Inferior parietal cortex (tissue), 1 donor: ENCODE results near the gene GPHN.
"Not testable (repeated sequence)": the region's sequence is repeated elsewhere in the genome, so short reads cannot be mapped to it uniquely, and the experiment has no call there.

ENCODE experiments used
- DNase-seq: peaks from one replicate; pipeline ENCODE4 v3.0.0-alpha.2; 2016; ENCODE audit errors: extremely low spot score

GPHN gene

GRCh38 chr14:66782853-66783252 is 274.9 kb downstream of the GPHN start:
- DNase-seq = no peak

DNA sequence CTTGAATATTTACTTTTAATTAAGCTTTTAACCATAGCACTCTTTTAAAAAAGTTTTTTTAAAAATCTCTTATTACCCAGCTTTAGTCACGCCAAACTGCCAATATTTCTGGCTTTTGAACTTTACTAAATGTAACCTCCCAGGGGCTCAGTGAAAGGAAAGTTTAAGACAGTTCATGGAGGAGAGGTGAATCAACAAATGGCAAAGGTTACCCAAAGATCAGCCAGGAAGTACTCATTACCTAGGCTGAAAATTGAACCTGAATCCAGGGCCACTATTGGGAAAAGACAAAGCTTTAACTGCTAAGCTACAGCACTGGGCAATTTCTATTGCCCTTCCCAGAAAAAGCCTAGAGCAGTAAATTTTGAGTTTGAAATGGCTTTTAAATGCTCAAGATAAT is 282.2 kb downstream of the GPHN start:
- no peak for DNase-seq

DNA sequence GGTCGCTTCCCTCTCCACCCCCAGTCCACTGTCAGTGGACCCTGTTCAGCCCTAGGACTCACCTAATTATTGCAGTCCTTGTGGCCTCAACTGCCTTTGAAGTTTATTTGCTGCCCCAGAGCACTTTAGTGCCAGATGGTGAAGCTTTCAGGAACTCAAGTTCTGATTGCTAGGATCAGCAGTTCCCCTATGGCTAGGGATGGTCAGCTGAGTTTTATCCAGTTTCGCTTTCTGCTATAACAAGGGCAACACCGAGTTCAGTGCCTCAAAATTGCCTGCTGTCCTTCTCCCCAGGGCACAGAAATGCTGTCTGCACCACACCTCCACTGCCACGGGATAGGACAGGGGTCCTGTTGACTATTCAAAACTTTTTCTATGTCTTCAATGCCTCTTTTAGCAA is 295.0 kb downstream of the GPHN start:
- no peak for DNase-seq

- no peak for DNase-seq
Measured at GRCh38 chr14:66804141-66804540, 296.2 kb downstream of the GPHN start.

GRCh38 chr14:66813636-66814035 is 305.7 kb downstream of the GPHN start:
- no peak for DNase-seq

- DNase-seq = no peak
Measured at GRCh38 chr14:66815687-66816086, 307.7 kb downstream of the GPHN start.

DNA sequence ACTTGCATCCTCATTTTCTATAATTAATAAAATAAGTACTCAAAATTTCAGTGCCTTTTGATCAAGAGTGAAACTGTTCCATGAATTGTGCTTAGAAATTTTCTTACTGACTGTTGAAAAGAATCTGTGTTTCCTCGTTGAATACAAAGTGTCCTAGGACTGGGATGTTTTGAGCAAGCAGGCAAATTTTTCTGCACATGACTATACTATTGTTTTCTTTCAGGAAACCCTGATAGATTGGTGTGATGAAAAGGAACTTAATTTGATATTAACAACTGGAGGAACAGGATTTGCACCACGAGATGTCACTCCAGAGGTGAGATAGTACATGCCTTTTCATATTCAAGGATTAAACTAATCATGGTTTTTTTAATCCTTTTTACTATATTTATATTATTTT is 316.3 kb downstream of the GPHN start:
- DNase-seq = peak; percentile 37

GRCh38 chr14:66827182-66827581 is 319.2 kb downstream of the GPHN start:
- DNase-seq = no peak

DNA sequence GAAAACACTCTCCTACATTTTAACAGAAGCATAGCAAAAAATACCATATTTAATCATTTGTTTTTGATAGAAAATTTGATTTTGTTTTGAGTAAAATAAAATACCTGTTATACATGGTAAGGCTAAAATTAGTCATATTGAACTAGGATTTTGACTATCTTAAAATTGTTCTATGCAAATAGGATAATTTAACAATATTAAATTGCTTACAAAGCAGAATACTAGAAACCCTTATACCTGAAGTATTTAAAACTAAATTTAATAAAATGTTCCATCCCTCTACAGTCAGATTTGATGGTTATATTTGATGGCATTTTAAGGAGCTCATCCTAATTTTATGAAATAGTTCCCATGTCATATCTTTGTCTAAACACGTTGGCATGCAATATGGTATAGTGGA is 323.2 kb downstream of the GPHN start:
- no peak for DNase-seq

GRCh38 chr14:66833816-66834215 is 325.9 kb downstream of the GPHN start:
- no peak for DNase-seq

DNA sequence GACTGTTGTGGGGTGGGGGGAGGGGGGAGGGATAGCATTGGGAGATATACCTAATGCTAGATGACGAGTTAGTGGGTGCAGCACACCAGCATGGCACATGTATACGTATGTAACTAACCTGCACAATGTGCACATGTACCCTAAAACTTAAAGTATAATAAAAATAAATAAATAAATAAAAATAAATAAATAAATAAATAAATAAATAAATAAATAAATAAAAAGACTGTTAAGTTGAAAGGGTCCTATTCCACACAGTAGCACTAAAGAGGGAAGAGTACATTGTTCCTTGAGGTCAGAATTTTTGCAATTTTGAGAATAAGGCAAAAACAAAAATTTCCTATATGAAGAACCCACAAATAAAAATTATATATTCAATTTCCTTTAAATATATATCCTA is 329.5 kb downstream of the GPHN start:
- not testable (repeated sequence) for DNase-seq

DNA sequence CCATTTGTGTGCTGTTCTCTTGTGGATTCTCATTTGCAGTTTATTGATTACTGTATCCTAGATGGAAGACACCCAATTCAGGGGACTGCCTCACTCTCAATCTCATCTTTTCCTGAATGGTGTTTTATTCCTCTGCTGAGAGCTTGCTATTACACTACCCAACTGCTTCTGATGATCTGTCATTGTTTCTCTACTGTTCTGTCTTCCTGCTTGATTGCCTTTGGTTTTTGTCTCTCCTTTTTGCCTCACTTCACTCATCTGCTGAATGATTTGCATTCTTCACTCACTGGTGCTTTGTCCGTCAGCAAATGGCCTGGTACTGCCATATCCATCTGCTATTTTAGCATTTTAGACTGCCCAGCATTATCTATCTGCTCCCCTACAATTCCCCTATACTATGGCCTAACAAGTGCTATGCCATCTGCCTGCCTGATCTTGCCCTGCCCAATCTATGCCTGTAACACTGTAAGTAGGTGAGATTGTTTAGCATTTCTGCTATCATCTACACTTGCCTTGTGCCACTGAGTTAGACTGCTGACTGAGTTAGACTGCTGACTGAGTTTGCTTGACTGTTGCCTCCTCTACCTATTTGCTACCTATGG is 335.1 kb downstream of the GPHN start:
- no peak for DNase-seq

- no peak for DNase-seq
Measured at GRCh38 chr14:66850258-66850888, 342.4 kb downstream of the GPHN start.

DNA sequence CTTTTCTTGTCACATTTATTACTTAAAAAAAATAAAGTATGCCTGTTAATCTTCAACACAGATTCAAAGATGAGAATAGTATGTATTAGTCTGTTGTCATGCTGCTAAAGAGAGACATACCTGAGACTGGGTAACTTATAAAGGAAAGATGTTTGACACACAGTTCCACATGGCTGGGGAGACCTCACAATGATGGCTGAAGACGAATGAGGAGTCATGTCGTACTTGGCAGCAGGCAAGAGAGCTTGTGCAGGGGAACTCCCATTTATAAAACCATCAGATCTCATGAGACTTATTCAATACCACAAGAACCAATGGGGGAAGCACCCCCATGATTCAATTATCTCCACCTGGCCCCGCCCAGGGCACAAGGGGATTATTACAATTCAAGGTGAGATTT is 345.4 kb downstream of the GPHN start:
- DNase-seq = no peak

DNA sequence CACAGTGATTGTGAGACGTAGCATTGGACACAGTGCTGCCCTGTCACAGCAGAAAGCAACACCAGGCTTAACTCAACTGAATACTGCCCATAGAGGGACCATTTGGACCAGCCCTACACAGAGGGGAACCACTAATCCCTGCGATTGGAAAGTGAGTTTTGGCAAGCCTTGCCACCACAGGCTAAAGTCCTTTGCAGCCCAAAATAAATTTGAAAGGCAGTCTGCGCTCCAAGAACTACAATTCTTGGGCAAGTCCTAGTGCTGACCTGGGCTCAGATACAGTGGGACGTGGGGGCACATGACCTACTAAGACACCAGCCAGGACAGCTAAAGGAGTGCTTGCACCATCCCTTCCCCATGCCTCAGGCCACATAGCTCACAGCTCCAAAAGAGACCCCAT is 349.9 kb downstream of the GPHN start:
- DNase-seq = no peak

DNA sequence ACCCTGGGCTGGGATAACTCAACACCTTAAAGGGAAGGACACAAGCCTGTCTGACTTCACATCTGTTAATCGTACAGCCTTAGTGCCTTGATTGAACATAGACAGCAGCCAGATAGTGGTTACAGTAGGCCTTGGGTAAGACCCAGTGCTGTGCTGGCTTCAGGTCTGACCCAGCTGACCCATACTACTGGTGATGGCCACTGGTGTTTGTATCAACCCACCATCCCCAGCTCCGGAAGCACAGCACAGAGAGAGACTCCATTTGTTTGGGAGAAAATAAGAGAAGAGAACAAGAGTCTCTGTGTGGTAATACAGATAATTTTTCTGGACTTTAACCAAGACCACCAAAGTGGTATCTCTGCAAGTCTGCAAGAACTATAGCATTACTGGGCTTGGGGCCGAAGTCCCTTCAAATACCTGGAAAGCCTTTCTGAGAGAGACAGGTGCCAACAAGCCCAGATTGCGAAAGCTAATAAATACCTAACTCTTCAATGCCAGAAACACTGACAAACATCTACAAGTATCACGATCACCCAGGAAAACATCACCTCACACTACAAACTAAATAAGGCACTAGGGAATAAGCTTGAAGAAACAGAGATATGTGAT is 351.2 kb downstream of the GPHN start:
- no peak for DNase-seq

- DNase-seq = no peak
Measured at GRCh38 chr14:66881596-66881995, 373.6 kb downstream of the GPHN start.

- DNase-seq = no peak
Measured at GRCh38 chr14:66884149-66884548, 376.2 kb downstream of the GPHN start.

DNA sequence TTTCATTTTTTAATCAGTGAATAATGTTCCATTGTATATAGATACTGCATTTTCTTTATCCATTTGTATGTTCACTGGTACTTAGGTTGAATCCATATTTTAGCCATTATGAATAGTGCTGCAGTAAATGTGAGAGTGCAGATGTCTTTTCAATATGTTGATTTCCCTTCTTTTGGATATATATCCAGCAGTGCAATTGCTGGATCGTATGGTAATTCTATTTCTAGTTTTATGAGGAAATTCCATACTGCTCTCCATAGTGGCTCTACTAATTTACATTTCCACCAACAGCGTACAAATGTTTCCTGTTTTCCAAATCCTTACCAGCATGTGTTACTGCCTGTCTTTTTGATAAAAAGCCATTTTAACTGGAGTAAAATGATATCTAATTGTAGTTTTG is 392.8 kb downstream of the GPHN start:
- no peak for DNase-seq

- no peak for DNase-seq
Measured at GRCh38 chr14:66910311-66910840, 402.4 kb downstream of the GPHN start.

DNA sequence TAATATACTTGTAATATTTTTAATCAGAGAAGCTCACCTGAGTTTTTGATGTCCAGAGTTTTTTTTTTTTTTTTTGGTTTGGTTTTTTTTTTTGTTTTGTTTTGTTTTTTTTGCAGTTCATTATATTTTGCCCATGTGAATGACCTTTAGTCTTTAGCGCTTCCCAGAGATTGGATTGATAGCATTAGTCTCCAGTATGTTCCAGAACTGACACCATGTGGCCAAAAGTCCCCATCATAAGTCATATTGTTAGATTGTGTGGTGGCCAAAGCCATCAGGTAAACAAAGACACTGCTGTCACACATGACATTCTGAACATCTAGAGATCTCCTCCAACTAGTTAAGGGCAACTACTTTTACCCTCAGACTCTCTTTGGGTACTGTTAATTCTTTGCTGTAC is 408.5 kb downstream of the GPHN start:
- no peak for DNase-seq

- no peak for DNase-seq
Measured at GRCh38 chr14:66918527-66918926, 410.6 kb downstream of the GPHN start.

GRCh38 chr14:66920196-66920595 is 412.2 kb downstream of the GPHN start:
- no peak for DNase-seq
